ENCODE results near the gene KRTAP10-7. TPM values are rescaled to one million over a fixed set of nuclear protein-coding genes. Genes with fewer than 3 reads are reported as not detected.
"Not testable (repeated sequence)": the region's sequence is repeated elsewhere in the genome, so short reads cannot be mapped to it uniquely, and the experiment has no call there.

Gene KRTAP10-7
- total RNA-seq, 1 donor from 2014 or later, result not detected

GRCh38 chr21:44571296-44571695, 29.1 kb upstream of the KRTAP10-7 start:
- H3K79me2 ChIP-seq (ENCODE audit: low read depth), result no peaks in the 10 kb centered on the region
- no peak overlapping the region for H3K27ac Mint-ChIP-seq
- no peaks in the 10 kb centered on the region for H3K4me1 ChIP-seq
- H3K27me3 ChIP-seq, result no peaks in the 10 kb centered on the region
- H4K20me1 ChIP-seq (ENCODE audit: low read depth), result no peaks in the 10 kb centered on the region
- H3K9me3 Mint-ChIP-seq, result peaks cover 19% of the 10 kb centered on the region
- no peak overlapping the region for H3K9ac ChIP-seq
- no peak overlapping the region for H3K4me3 Mint-ChIP-seq
- H3K9me3 ChIP-seq (ENCODE audit: low read depth), result no peaks in the 10 kb centered on the region
- no peaks in the 10 kb centered on the region for H3K36me3 ChIP-seq
- no peak overlapping the region for H3K4me3 ChIP-seq
- no peak for DNase-seq (ENCODE audit: low spot score)
- H3K36me3 Mint-ChIP-seq, result no peaks in the 10 kb centered on the region
- peaks cover 2% of the 10 kb centered on the region for H3K4me1 Mint-ChIP-seq
- H3F3A ChIP-seq (ENCODE audit: low read depth), result no peaks in the 10 kb centered on the region
- no peak overlapping the region for H3K27ac ChIP-seq
- H3K4me2 ChIP-seq, result no peak overlapping the region
- H3K27me3 Mint-ChIP-seq (ENCODE audit: insufficient read depth, low read depth), result peaks cover 10% of the 10 kb centered on the region
- no peak overlapping the region for H2AFZ ChIP-seq (replicated peaks)
- TF ChIP-seq EZH2 (IDR thresholded peaks at IDR 0.05) (no peak), EZH2phosphoT487 (IDR thresholded peaks at IDR 0.05) (no peak)
- TF ChIP-seq, protein P1, sequence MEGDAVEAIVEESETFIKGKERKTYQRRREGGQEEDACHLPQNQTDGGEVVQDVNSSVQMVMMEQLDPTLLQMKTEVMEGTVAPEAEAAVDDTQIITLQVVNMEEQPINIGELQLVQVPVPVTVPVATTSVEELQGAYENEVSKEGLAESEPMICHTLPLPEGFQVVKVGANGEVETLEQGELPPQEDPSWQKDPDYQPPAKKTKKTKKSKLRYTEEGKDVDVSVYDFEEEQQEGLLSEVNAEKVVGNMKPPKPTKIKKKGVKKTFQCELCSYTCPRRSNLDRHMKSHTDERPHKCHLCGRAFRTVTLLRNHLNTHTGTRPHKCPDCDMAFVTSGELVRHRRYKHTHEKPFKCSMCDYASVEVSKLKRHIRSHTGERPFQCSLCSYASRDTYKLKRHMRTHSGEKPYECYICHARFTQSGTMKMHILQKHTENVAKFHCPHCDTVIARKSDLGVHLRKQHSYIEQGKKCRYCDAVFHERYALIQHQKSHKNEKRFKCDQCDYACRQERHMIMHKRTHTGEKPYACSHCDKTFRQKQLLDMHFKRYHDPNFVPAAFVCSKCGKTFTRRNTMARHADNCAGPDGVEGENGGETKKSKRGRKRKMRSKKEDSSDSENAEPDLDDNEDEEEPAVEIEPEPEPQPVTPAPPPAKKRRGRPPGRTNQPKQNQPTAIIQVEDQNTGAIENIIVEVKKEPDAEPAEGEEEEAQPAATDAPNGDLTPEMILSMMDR (IDR thresholded peaks at IDR 0.05), result no peak

DNA sequence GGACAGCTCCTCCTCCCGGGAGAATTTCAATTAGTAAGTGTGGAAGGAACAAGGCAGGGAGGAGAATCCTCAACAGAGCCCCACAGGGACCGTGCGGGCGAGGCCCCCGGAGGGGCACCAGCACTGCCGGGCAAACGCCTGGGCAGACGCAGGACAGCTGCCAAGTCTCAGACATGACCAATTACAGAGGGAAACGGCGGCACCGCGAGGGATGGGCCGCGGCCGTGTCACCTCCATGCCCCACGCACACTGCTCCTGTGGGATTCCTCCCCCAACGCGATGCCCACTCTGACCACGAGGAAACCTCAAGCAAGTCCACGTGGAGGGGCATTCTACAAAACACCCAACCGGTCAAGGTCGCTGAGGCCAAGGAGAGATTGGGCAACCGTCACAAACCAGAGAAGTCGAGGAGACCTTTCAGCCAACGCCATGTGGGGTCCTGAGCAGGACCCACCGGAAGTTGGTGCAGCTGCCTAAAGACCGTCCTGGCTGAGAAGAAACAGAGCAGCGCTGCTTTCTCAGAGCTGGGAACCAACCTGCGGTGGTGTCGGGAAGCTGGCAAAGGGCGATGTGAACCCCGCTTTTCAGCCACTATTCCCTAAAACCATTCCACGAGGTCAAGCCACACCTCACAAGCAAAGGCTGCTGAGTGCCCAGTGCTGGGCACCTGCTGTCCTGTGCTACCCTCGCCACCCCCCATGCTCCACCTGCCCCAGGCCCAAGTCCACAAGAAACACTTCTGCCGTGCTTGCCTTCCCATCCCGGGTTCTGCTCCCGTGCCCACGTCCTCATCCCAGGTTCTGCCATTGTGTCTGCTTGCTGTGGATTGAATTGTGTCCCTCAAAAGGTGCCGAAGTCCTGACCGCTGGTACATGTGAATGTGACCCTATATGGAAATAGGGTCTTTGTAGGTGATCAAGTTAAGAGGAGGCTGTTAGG, 28.3 kb upstream of the KRTAP10-7 start:
- no peaks in the 10 kb centered on the region for H4K20me1 ChIP-seq (ENCODE audit: low read depth)
- Mint-ChIP-seq H3K4me1 (peaks cover 2% of the 10 kb centered on the region), H3K27ac (no peak overlapping the region), H3K36me3 (no peaks in the 10 kb centered on the region), H3K27me3 (ENCODE audit: insufficient read depth, low read depth) (peaks cover 10% of the 10 kb centered on the region), H3K4me3 (no peak overlapping the region), H3K9me3 (peaks cover 25% of the 10 kb centered on the region)
- no peak for DNase-seq (ENCODE audit: low spot score)
- no peaks in the 10 kb centered on the region for H3K79me2 ChIP-seq (ENCODE audit: low read depth)
- no peak overlapping the region for H3K27ac ChIP-seq
- no peak overlapping the region for H3K4me3 ChIP-seq
- H2AFZ ChIP-seq (replicated peaks), result no peak overlapping the region
- H3K27me3 ChIP-seq, result no peaks in the 10 kb centered on the region
- H3K36me3 ChIP-seq, result no peaks in the 10 kb centered on the region
- TF ChIP-seq EZH2phosphoT487 (IDR thresholded peaks at IDR 0.05), result no peak
- no peak for TF ChIP-seq EZH2 (IDR thresholded peaks at IDR 0.05)
- TF ChIP-seq, protein P1 (IDR thresholded peaks at IDR 0.05), result no peak
- no peaks in the 10 kb centered on the region for H3F3A ChIP-seq (ENCODE audit: low read depth)
- H3K9me3 ChIP-seq (ENCODE audit: low read depth), result peaks cover 3% of the 10 kb centered on the region
- no peak overlapping the region for H3K9ac ChIP-seq
- no peak overlapping the region for H3K4me2 ChIP-seq
- no peaks in the 10 kb centered on the region for H3K4me1 ChIP-seq

DNA sequence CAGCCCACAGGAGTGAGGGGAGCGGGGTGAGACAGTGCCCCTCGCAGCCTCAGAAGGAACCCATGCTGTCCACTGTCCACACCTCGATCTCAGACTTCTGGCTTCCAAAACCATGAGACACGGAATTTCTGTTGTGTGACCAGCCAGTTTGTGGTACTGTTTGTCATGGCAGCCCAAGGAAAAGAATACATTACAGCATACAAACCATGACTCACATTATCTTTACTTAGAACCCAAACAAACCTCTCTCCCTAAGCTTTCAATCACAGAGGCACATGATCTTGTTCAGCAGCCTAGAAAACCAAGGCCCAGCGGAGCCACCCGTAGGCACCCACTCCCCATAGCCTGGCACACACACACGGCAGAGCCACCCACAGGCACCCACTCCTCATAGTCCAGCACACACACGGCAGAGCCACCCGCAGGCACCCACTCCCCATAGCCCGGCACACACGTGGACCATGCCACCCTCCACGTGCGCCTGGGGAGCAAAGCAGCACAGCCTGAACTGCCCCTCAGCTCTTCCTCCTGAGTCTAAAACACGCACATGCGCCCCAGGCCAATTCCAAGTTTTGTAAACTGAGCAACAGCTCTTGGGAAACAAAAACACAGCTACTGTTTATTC, 27.3 kb upstream of the KRTAP10-7 start:
- Histone ChIP-seq H4K20me1 (ENCODE audit: low read depth) (no peaks in the 10 kb centered on the region), H3K27me3 (no peaks in the 10 kb centered on the region), H3K27ac (no peak overlapping the region), H3K4me1 (no peaks in the 10 kb centered on the region), H3K9me3 (ENCODE audit: low read depth) (peaks cover 3% of the 10 kb centered on the region), H3K4me3 (no peak overlapping the region), H3K9ac (no peak overlapping the region), H3K4me2 (no peak overlapping the region), H2AFZ (replicated peaks) (no peak overlapping the region), H3K79me2 (ENCODE audit: low read depth) (no peaks in the 10 kb centered on the region), H3F3A (ENCODE audit: low read depth) (no peaks in the 10 kb centered on the region), H3K36me3 (no peaks in the 10 kb centered on the region)
- peak overlapping the region; percentile 35 for H3K27ac Mint-ChIP-seq
- no peak overlapping the region for H3K4me3 Mint-ChIP-seq
- peaks cover 32% of the 10 kb centered on the region for H3K9me3 Mint-ChIP-seq
- DNase-seq (ENCODE audit: low spot score), result no peak
- no peaks in the 10 kb centered on the region for H3K36me3 Mint-ChIP-seq
- H3K4me1 Mint-ChIP-seq, result peaks cover 2% of the 10 kb centered on the region
- peaks cover 8% of the 10 kb centered on the region for H3K27me3 Mint-ChIP-seq (ENCODE audit: insufficient read depth, low read depth)
- TF ChIP-seq, protein P1 (IDR thresholded peaks at IDR 0.05), result no peak

GRCh38 chr21:44573630-44574456, 26.6 kb upstream of the KRTAP10-7 start, which contains the start of gene KRTAP10-4:
TSS of gene KRTAP10-4 (plus strand) at chr21:44573729. CDS start at chr21:44573759, 30 bp downstream.
- H3K9me3 Mint-ChIP-seq, result peaks cover 37% of the 10 kb centered on the region
- not testable (repeated sequence) for H4K20me1 ChIP-seq (ENCODE audit: low read depth); H3K27ac ChIP-seq; H3K9me3 ChIP-seq (ENCODE audit: low read depth); H3K4me1 Mint-ChIP-seq; H3K4me1 ChIP-seq; H3K36me3 Mint-ChIP-seq; DNase-seq (ENCODE audit: low spot score); H3K4me3 Mint-ChIP-seq; H3K27me3 ChIP-seq; H3K36me3 ChIP-seq; H3K4me3 ChIP-seq; H2AFZ ChIP-seq (replicated peaks); H3K9ac ChIP-seq; H3F3A ChIP-seq (ENCODE audit: low read depth); H3K27me3 Mint-ChIP-seq (ENCODE audit: insufficient read depth, low read depth); H3K4me2 ChIP-seq; H3K79me2 ChIP-seq (ENCODE audit: low read depth)
- H3K27ac Mint-ChIP-seq, result peak within 1 kb of the TSS; percentile 35
